PC-9 (cell line): ENCODE data around the gene G2E3. TPM values are rescaled to one million over a fixed set of nuclear protein-coding genes. Genes with fewer than 3 reads are reported as not detected.
"Not testable (repeated sequence)": the region's sequence is repeated elsewhere in the genome, so short reads cannot be mapped to it uniquely, and the experiment has no call there.

ENCODE experiments used
- BruUV-seq: library from RNA; stranded (reverse); fragments of 400-500 nt; replicated peaks from 2 replicates; lab custom pipeline; 2021; lab: Mats Ljungman, UMichigan
- CTCF ChIA-PET: fragments of 300-600 bp; sonication (Branson Sonifier 250); formaldehyde crosslinking; loops from one replicate; lab custom pipeline; 2022; ENCODE audit warnings: antibody characterized with exemption; lab: Charles Lee
- POLR2A ChIA-PET: fragments of 300-600 bp; sonication (Branson Sonifier 250); formaldehyde crosslinking; loops from one replicate; lab custom pipeline; 2022; ENCODE audit warnings: antibody characterized with exemption; ENCODE audit not compliant: unreplicated experiment; lab: Charles Lee
- DNase-seq, 2 experiments: peaks; one replicate each; pipeline versions ENCODE4 v3.0.0 to v3.0.0-alpha.2; 2015 to 2022; ENCODE audit warnings: mixed read lengths in 1 of 2
- H2AFZ ChIP-seq: fragments of 200-600 bp; sonication (generic); 2 replicates; pipeline ENCODE4 v1.8.1; 2017; ENCODE audit warnings: antibody characterized with exemption
- H3F3A ChIP-seq: fragments of 200-600 bp; sonication (generic); 2 replicates; pipeline ENCODE4 v1.8.1; 2017; ENCODE audit warnings: antibody characterized with exemption, mild to moderate bottlenecking, low read depth; ENCODE audit not compliant: insufficient read depth
- H3K27ac ChIP-seq: fragments of 200-600 bp; sonication (generic); 2 replicates; pipeline ENCODE4 v1.6.1; 2016; ENCODE audit warnings: mixed run types
- H3K27me3 ChIP-seq: fragments of 200-600 bp; sonication (generic); 2 replicates; pipeline ENCODE4 v1.6.1; 2016; ENCODE audit warnings: low read depth, mixed run types; ENCODE audit not compliant: insufficient read depth
- H3K36me3 ChIP-seq: fragments of 200-600 bp; sonication (generic); 2 replicates; pipeline ENCODE4 v1.6.1; 2016; ENCODE audit warnings: low read depth, mixed run types
- H3K4me1 ChIP-seq: fragments of 200-600 bp; sonication (generic); replicated peaks from 2 replicates; pipeline ENCODE4 v1.6.1; 2016; ENCODE audit warnings: mixed run types; ENCODE audit not compliant: insufficient read depth
- H3K4me2 ChIP-seq: fragments of 200-600 bp; sonication (generic); 2 replicates; pipeline ENCODE4 v1.6.1; 2017; ENCODE audit warnings: mixed run types
- H3K4me3 ChIP-seq: fragments of 200-600 bp; sonication (generic); 2 replicates; pipeline ENCODE4 v1.6.1; 2016; ENCODE audit warnings: mixed run types
- H3K79me2 ChIP-seq: fragments of 200-600 bp; sonication (generic); 2 replicates; pipeline ENCODE4 v1.6.1; 2017; ENCODE audit warnings: low read depth, mixed run types
- H3K9me2 ChIP-seq: fragments of 200-600 bp; sonication (generic); 2 replicates; pipeline ENCODE4 v1.8.1; 2017; ENCODE audit warnings: mild to moderate bottlenecking; ENCODE audit not compliant: insufficient read depth
- H3K9me3 ChIP-seq: fragments of 200-600 bp; sonication (generic); 2 replicates; pipeline ENCODE4 v1.8.1; 2016; ENCODE audit warnings: low read depth; ENCODE audit not compliant: insufficient read depth
- H4K20me1 ChIP-seq: fragments of 200-600 bp; sonication (generic); 2 replicates; pipeline ENCODE4 v1.8.1; 2017; ENCODE audit not compliant: insufficient read depth
- EZH2 ChIP-seq: fragments of 200-600 bp; sonication (generic); IDR thresholded peaks from 2 replicates; pipeline ENCODE4 v1.8.0; 2017; ENCODE audit warnings: antibody characterized with exemption, low read depth
- intact Hi-C: fragments of 100-400 bp; cut with micrococcal nuclease; formaldehyde crosslinking; loops from one replicate; pipeline ENCODE4 v1.10.0; 2022; ENCODE audit not compliant: unreplicated experiment
- total RNA-seq: library from RNA; stranded (reverse); gene quantifications from 2 replicates; pipeline ENCODE4 v1.2.3, GENCODE V29; 2021
- TF ChIP-seq, protein P1 (sequence below): fragments of 200-600 bp; sonication (generic); conservative IDR thresholded peaks from 2 replicates; pipeline ENCODE4 v1.6.1; 2017; ENCODE audit warnings: mixed run types, antibody characterized with exemption, mild to moderate bottlenecking, moderate library complexity

The G2E3 gene
- total RNA-seq, 1 experiment from 2014 or later: 28.0 TPM

DNA sequence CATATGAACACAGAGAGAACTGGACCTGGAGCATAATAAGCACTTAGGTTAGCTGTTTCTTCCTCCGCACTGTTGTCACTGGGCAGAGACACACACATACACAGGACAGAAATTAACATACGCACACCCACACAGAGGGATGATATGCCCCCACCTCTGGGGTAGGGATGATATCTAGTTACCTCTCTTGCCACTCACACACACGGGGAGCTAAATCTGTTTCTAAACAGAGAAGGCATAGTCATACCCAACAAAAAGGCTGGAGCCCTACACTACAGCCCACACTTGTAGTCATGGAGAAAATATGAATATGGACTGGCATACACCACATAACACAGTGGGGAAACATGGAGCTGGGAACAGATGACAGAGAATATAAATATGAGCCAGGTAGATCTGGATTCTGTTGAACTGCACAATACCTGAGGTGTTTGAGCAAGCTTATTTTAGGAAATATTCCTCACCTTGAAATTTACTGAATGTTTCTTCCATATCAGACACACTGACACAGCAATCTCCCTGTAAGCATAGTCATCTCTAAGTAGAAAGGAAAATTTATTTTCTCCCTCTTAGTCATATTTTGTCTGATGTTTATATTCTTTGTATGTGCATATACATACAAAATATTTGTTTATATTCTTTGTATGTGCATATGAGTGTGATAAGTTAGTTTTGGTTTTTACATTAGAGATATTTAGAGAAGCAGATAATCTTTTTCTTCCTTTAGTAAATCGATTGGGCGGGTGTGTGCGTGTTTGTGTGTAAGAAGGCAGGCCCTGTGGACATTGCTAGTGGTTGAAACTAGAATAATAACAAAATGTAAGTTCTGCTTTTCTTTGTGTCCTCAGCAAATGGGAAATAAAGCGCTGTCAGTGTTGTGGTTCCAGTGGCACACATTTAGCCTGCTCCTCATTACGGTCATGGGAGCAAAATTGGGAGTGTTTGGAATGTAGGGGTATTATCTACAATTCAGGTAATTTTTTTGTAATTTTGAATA is 42.3 kb downstream of the G2E3 start:
- H3K9me2 ChIP-seq: no peaks in the 10 kb centered on the region
- intact Hi-C loops: no loop called here
- ChIA-PET CTCF (no interaction called here), POLR2A (no interaction called here)
- H3K9me3 ChIP-seq: no peaks in the 10 kb centered on the region
- H3K27ac ChIP-seq: no peak overlapping the region
- H3K27me3 ChIP-seq: no peaks in the 10 kb centered on the region
- H3K4me2 ChIP-seq: no peak overlapping the region
- DNase-seq: no peak
- H3F3A ChIP-seq: no peaks in the 10 kb centered on the region
- no peaks in the 10 kb centered on the region; the same call in none of the 2 replicates for H3K36me3 ChIP-seq
- no peaks in the 10 kb centered on the region for H3K4me1 ChIP-seq
- no peak for TF ChIP-seq EZH2
- TF ChIP-seq, protein P1, sequence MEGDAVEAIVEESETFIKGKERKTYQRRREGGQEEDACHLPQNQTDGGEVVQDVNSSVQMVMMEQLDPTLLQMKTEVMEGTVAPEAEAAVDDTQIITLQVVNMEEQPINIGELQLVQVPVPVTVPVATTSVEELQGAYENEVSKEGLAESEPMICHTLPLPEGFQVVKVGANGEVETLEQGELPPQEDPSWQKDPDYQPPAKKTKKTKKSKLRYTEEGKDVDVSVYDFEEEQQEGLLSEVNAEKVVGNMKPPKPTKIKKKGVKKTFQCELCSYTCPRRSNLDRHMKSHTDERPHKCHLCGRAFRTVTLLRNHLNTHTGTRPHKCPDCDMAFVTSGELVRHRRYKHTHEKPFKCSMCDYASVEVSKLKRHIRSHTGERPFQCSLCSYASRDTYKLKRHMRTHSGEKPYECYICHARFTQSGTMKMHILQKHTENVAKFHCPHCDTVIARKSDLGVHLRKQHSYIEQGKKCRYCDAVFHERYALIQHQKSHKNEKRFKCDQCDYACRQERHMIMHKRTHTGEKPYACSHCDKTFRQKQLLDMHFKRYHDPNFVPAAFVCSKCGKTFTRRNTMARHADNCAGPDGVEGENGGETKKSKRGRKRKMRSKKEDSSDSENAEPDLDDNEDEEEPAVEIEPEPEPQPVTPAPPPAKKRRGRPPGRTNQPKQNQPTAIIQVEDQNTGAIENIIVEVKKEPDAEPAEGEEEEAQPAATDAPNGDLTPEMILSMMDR: no peak
- no peaks in the 10 kb centered on the region for H4K20me1 ChIP-seq
- H3K4me3 ChIP-seq: no peak overlapping the region
- no peaks in the 10 kb centered on the region for H3K79me2 ChIP-seq
- H2AFZ ChIP-seq: no peak overlapping the region
- BruUV-seq: no TSS peak

DNA sequence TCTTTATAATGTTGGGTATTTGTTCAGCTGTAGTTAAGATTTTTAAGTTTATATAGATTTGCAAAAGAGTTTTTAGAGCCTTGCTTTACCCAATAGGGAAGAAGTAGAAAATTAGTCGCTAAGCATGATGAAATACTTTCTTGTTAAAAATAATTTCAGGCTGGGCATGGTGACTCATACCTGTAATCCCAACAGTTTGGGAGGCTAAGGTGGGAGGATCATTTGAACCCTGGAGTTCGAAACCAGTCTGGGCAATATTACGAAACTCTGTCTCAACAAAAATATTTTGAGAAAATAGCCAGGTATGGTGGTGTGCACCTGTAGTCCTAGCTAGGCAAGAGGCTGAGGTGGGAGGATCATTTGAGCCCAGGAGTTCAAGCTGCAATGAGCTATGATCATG is 44.4 kb downstream of the G2E3 start:
- Histone ChIP-seq H3K9me2 (no peaks in the 10 kb centered on the region), H3F3A (no peaks in the 10 kb centered on the region), H3K4me1 (no peaks in the 10 kb centered on the region), H3K27me3 (no peaks in the 10 kb centered on the region), H3K4me2 (no peak overlapping the region), H3K4me3 (no peak overlapping the region), H3K36me3 (peaks cover 4% of the 10 kb centered on the region), H3K79me2 (no peaks in the 10 kb centered on the region), H3K27ac (no peak overlapping the region), H3K9me3 (no peaks in the 10 kb centered on the region), H4K20me1 (no peaks in the 10 kb centered on the region), H2AFZ (no peak overlapping the region)
- no peak for TF ChIP-seq EZH2
- TF ChIP-seq, protein P1: no peak
- no peak for DNase-seq
- ChIA-PET POLR2A (no interaction called here), CTCF (no interaction called here)
- no TSS peak for BruUV-seq
- intact Hi-C loops: no loop called here

DNA sequence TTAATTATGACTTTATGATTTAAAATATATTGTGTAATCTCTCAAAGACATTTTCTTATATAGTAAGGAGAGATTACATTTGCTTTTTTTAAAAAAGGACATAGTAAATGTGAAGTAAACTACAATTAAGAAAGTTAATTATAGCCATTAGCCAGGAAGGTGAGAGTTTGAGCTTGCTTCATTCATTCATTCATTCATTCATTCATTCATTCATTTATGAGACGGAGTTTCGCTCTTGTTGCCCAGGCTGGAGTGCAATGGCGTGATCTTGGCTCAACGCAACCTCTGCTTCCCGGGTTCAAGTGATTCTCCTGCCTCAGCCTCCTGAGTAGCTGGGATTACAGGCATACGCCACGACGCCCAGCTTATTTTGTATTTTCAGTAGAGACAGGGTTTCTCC is 45.7 kb downstream of the G2E3 start:
- H3K9me3 ChIP-seq, H3F3A ChIP-seq, H3K4me1 ChIP-seq, H3K4me2 ChIP-seq, CTCF ChIA-PET, H3K9me2 ChIP-seq, H3K27me3 ChIP-seq, BruUV-seq, intact Hi-C loops, H3K36me3 ChIP-seq, H3K79me2 ChIP-seq, DNase-seq, H4K20me1 ChIP-seq, H2AFZ ChIP-seq, H3K4me3 ChIP-seq, H3K27ac ChIP-seq: not testable (repeated sequence)
- POLR2A ChIA-PET: interaction anchor here (0.5 kb wide), 1 partner anchor 390 kb away, joined by 7 read pairs; no protein-coding TSS in a partner anchor
